ENCODE measurements around the gene ARID1A.
A peak's percentile ranks its signal among the peaks of the same experiment; 100 is the strongest.

The ARID1A gene

DNA sequence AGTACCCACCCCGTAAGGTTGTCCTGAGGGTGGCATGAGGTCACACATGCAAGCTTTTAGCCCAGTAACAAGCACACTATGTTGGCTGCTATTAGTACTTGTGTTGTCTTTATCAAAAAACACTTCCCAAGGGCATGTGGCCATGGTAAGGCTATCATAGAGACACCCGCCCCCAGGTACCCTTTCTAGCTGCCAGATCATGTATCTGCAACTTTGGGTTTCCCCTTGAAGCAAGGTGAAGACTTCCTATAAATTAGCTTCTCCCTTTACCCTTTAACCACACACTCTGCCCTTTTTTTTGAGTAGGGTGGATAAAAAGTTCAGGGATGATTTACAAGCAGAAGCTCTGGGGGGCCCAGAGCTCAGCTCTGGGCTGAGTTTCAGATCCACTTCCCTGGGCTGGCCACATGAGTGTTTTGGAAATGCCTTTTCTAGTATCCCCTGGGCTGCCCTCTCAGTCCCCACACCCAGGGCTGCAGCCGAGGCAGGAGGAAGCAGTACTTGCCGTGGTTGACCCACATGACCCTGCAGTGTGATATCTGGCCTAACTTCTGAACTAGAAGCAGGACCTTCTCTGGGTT, 132.7 kb downstream of the ARID1A start:
- peak; percentile 34 for DNase-seq

DNA sequence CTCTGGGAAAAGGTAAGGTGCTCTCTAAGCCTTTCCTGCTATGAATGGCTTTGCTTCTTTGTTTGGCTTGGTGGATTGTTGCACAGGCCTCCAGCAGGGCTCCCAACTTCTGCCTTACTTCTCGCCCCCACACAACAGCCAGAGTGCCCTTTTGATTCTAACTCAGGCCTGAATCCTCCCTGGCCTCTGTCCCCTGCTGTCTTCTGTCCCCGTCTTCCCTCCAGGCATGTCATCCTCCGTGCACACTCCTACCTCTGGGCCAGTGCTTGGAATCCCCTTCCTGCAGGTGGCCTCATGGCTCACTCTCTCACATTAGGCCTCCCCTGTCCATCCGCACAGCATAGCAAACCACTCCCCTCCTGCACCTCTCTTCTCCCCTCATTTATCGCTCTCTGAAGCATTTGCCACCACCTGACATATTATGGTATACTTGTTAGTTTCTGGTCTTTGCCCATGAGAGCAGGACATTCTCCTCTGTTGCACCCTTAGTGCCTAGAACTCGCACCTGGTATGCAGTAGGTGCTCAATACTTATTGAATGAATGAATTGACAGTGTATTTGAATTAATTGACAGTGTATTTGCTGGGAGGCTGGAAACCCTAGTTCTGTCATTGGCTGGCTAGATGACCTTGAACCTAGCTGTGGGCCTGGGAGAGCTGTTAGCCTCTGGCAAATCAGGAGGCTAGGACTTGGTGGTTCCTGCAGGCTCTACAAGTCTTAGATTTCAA, 133.5 kb downstream of the ARID1A start:
- no peak for DNase-seq

DNA sequence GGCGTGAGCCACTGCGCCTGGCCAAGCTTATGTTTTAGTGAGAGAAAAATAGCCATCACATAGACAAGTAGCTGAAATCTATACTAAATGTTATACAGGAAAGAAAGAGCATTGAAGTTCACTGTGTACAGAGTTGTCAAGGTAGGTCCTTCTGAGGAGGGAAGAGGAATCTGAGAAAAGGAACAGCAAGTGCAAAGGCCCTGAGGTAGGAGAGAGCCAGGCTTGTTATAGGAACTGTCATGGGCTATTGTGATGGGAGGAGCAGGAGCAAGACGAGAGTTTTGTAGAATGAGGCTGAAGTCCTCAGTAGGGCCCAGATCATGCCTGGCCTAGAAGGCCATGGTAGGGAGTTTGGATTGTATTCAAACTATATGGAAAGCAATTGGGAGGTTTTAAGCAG, 135.2 kb downstream of the ARID1A start:
- no peak for DNase-seq
